Left lung (tissue), 10 donors: ENCODE measurements around the gene PDCD1. TPM values are rescaled to one million over a fixed set of nuclear protein-coding genes. Genes with fewer than 3 reads are reported as not detected.
"Not testable (repeated sequence)": the region's sequence is repeated elsewhere in the genome, so short reads cannot be mapped to it uniquely, and the experiment has no call there.

ENCODE experiments used
- ATAC-seq: fragments of 200-7000 bp; cut with Tn5 transposase; one replicate; pipeline ENCODE4 v1.9.1; 2020; ENCODE audit warnings: moderate library complexity
- DNase-seq, 4 donors: peaks; one replicate each; pipeline ENCODE4 v3.0.0-alpha.2; 2013 to 2020
- H3K27ac ChIP-seq, 2 donors: fragments of 200-600 bp; sonication (generic) in 1 of 2; one replicate each; pipeline versions ENCODE4 v1.5.0 to v1.8.0; 2020 to 2021
- H3K27me3 ChIP-seq, 2 donors: fragments of 200-600 bp; sonication (generic) in 1 of 2; one replicate each; pipeline versions ENCODE4 v1.5.0 to v1.8.0; 2020 to 2021
- H3K36me3 ChIP-seq, 2 donors: fragments of 200-600 bp; sonication (generic) in 1 of 2; one replicate each; pipeline versions ENCODE4 v1.5.0 to v1.8.0; 2020 to 2021
- H3K4me1 ChIP-seq, 2 donors: fragments of 200-600 bp; one replicate each; pipeline ENCODE4 v1.8.0; 2021
- H3K4me3 ChIP-seq, 2 donors: fragments of 200-600 bp; sonication (generic) in 1 of 2; one replicate each; pipeline versions ENCODE4 v1.5.0 to v1.8.0; 2020 to 2021; ENCODE audit warnings: mild to moderate bottlenecking in 1 of 2
- H3K9me3 ChIP-seq, 2 donors: fragments of 200-600 bp; sonication (generic) in 1 of 2; one replicate each; pipeline versions ENCODE4 v1.5.0 to v1.8.0; 2020 to 2021
- CTCF ChIP-seq, 2 donors: fragments of 200-600 bp; sonication (generic) in 1 of 2; IDR thresholded peaks; one replicate each; pipeline versions ENCODE4 v1.5.0 to v1.8.0; 2021; ENCODE audit warnings: antibody characterized with exemption in 2 of 2
- intact Hi-C, 2 donors: fragments of 100-400 bp; cut with DNase I; formaldehyde crosslinking; loops; one replicate each; pipeline versions ENCODE4 v1.11.2 to v1.14.2; 2022
- polyA plus RNA-seq, 6 donors: library from polyadenylated mRNA; unstranded; fragments of 120-200 nt; gene quantifications; one replicate each; pipeline ENCODE4 v1.2.1, GENCODE V29; 2013; ENCODE audit not compliant: insufficient read length in 6 of 6
- total RNA-seq, 2 donors: library from RNA; stranded (reverse); fragmentation: NEBNext Ultra II Directional; extraction: Animal tissue kit (Norgen Biotek cat#: 25700); gene quantifications; one replicate each; pipeline ENCODE4 v1.2.1, GENCODE V29; 2021
- donor health status: DM: no; HTN: yes; CAD: no.
- donor health status: DM: no; HTN: no; CAD: no.

The PDCD1 gene
- total and polyA plus RNA-seq, 8 donors, result 0.15 to 1.1 (median 0.31) TPM

GRCh38 chr2:241835611-241836010 is 23.1 kb downstream of the PDCD1 start:
- ATAC-seq (no peak), DNase-seq (no peak)
- Histone ChIP-seq H3K27me3 (peaks cover 0 to 30% of the 10 kb centered on the region in 2 donors), H3K4me1 (no peaks in the 10 kb centered on the region), H3K36me3 (no peaks in the 10 kb centered on the region), H3K4me3 (no peak overlapping the region), H3K9me3 (no peaks in the 10 kb centered on the region), H3K27ac (no peak overlapping the region)
- TF ChIP-seq CTCF (IDR thresholded peaks at IDR 0.05), result no peak
- intact Hi-C loops, result no loop called here

GRCh38 chr2:241834527-241835210 is 24.0 kb downstream of the PDCD1 start:
- DNase-seq, result no peak
- no peak for TF ChIP-seq CTCF (IDR thresholded peaks at IDR 0.05)
- Histone ChIP-seq H3K27ac (no peak overlapping the region), H3K4me3 (no peak overlapping the region), H3K9me3 (no peaks in the 10 kb centered on the region), H3K4me1 (no peaks in the 10 kb centered on the region), H3K27me3 (peaks cover 0 to 30% of the 10 kb centered on the region in 2 donors), H3K36me3 (no peaks in the 10 kb centered on the region)
- no peak for ATAC-seq
- intact Hi-C loops, result no loop called here

GRCh38 chr2:241833756-241834526 is 24.8 kb downstream of the PDCD1 start:
- DNase-seq, H3K36me3 ChIP-seq, ATAC-seq, H3K4me3 ChIP-seq, H3K9me3 ChIP-seq, H3K27ac ChIP-seq, H3K4me1 ChIP-seq, intact Hi-C loops: not testable (repeated sequence)
- peaks cover 0 to 30% of the 10 kb centered on the region in 2 donors for H3K27me3 ChIP-seq

GRCh38 chr2:241833101-241833663 is 25.5 kb downstream of the PDCD1 start:
- intact Hi-C loops, result no loop called here
- Histone ChIP-seq H3K4me1 (no peaks in the 10 kb centered on the region), H3K36me3 (no peaks in the 10 kb centered on the region), H3K27ac (no peak overlapping the region), H3K4me3 (no peak overlapping the region), H3K27me3 (peaks cover 0 to 30% of the 10 kb centered on the region in 2 donors), H3K9me3 (no peaks in the 10 kb centered on the region)
- DNase-seq (no peak), ATAC-seq (no peak)
- TF ChIP-seq CTCF (IDR thresholded peaks at IDR 0.05), result no peak

GRCh38 chr2:241827394-241827793 is 31.3 kb downstream of the PDCD1 start:
- H3K9me3 ChIP-seq, result peaks cover 0 to 16% of the 10 kb centered on the region in 2 donors
- no peaks in the 10 kb centered on the region for H3K4me1 ChIP-seq
- intact Hi-C loops, result no loop called here
- no peak overlapping the region for H3K27ac ChIP-seq
- DNase-seq, result no peak
- ATAC-seq, result no peak
- TF ChIP-seq CTCF (IDR thresholded peaks at IDR 0.05), result no peak
- no peak overlapping the region for H3K4me3 ChIP-seq
- peaks cover 0 to 8% of the 10 kb centered on the region in 2 donors for H3K27me3 ChIP-seq
- H3K36me3 ChIP-seq, result no peaks in the 10 kb centered on the region

- H3K36me3 ChIP-seq, H3K27ac ChIP-seq, H3K4me3 ChIP-seq, H3K27me3 ChIP-seq, intact Hi-C loops, H3K4me1 ChIP-seq, ATAC-seq: not testable (repeated sequence)
- peaks cover 0 to 16% of the 10 kb centered on the region in 2 donors for H3K9me3 ChIP-seq
- DNase-seq, result peak in 1 of 4 donors; percentile 41
Measured at GRCh38 chr2:241823531-241824437, 34.9 kb downstream of the PDCD1 start.
